Stimulated activated CD4-positive, alpha-beta T cell treated with anti-CD3 and anti-CD28 coated beads, Interleukin-15, amount 100 ng/mL, for 1 hour (primary cell): ENCODE data around the gene ZCCHC9.

Experiments used
- DNase-seq, 2 donors: peaks; one replicate each; pipeline ENCODE4 v3.0.0-alpha.2; 2020; ENCODE audit warnings: low read depth in 1 of 2, low spot score in 1 of 2

The ZCCHC9 gene

GRCh38 chr5:81355291-81356251 lies 54.2 kb downstream of the ZCCHC9 start:
- no peak for DNase-seq

GRCh38 chr5:81359108-81359507 lies 57.7 kb downstream of the ZCCHC9 start:
- DNase-seq = no peak

GRCh38 chr5:81359881-81360280 lies 58.5 kb downstream of the ZCCHC9 start:
- no peak for DNase-seq

- no peak for DNase-seq
These were observed 59.3 kb downstream of the ZCCHC9 start for GRCh38 chr5:81360640-81361039.

GRCh38 chr5:81361600-81361999 lies 60.2 kb downstream of the ZCCHC9 start:
- DNase-seq = no peak
